Measurements from ENCODE around the gene MEN1.
"Not testable (repeated sequence)": the region's sequence is repeated elsewhere in the genome, so short reads cannot be mapped to it uniquely, and the experiment has no call there.

Gene MEN1

GRCh38 chr11:64810271-64810890, at the start of gene MEN1:
Gene MEN1, minus strand, starts transcription at chr11:64810551. Its CDS starts 442 bp downstream, at chr11:64810109.
- DNase-seq = peak; percentile 97

GRCh38 chr11:64859542-64860414, 49.4 kb upstream of the MEN1 start:
- DNase-seq = no peak

GRCh38 chr11:64858467-64859263, 48.3 kb upstream of the MEN1 start:
- DNase-seq = no peak

GRCh38 chr11:64857485-64857884, 47.1 kb upstream of the MEN1 start:
- no peak for DNase-seq

- DNase-seq = no peak
These were observed 46.3 kb upstream of the MEN1 start for GRCh38 chr11:64856382-64857227.

- DNase-seq = no peak
These were observed 45.4 kb upstream of the MEN1 start for GRCh38 chr11:64855596-64856304.

- DNase-seq = no peak
These were observed 44.5 kb upstream of the MEN1 start for GRCh38 chr11:64854534-64855502.

- DNase-seq = no peak
These were observed 43.8 kb upstream of the MEN1 start for GRCh38 chr11:64854157-64854533.

GRCh38 chr11:64853709-64854108, 43.4 kb upstream of the MEN1 start:
- no peak for DNase-seq

- no peak for DNase-seq
These were observed 42.6 kb upstream of the MEN1 start for GRCh38 chr11:64852804-64853509.

- no peak for DNase-seq
These were observed 41.5 kb upstream of the MEN1 start for GRCh38 chr11:64851831-64852351.

- no peak for DNase-seq
These were observed 40.7 kb upstream of the MEN1 start for GRCh38 chr11:64850979-64851567.

- no peak for DNase-seq
These were observed 39.4 kb upstream of the MEN1 start for GRCh38 chr11:64849598-64850356.

GRCh38 chr11:64848826-64849597, 38.7 kb upstream of the MEN1 start:
- DNase-seq = no peak

GRCh38 chr11:64848214-64848825, 38.0 kb upstream of the MEN1 start:
- no peak for DNase-seq

- DNase-seq = peak; percentile 89
These were observed 36.8 kb upstream of the MEN1 start for GRCh38 chr11:64846998-64847666.

- DNase-seq = not testable (repeated sequence)
These were observed 35.4 kb upstream of the MEN1 start for GRCh38 chr11:64845776-64846129.
